ACC112 (cell line): ENCODE results near the gene HSD11B1L.

Experiments used
- H2AFZ ChIP-seq: fragments of 200-600 bp; sonication (generic); one replicate; pipeline ENCODE4 v1.6.0; 2017; ENCODE audit warnings: antibody characterized with exemption, low read length; ENCODE audit not compliant: unreplicated experiment
- H3K27ac ChIP-seq: fragments of 200-600 bp; sonication (generic); 2 replicates; pipeline ENCODE4 v1.5.1; 2014; ENCODE audit warnings: low read depth, mild to moderate bottlenecking, antibody characterized with exemption, low read length, moderate library complexity
- H3K27me3 ChIP-seq: fragments of 200-600 bp; sonication (generic); 2 replicates; pipeline ENCODE4 v1.6.1; 2014; ENCODE audit warnings: mild to moderate bottlenecking, antibody characterized with exemption, low read length, moderate library complexity, mixed read lengths; ENCODE audit not compliant: insufficient read depth
- H3K36me3 ChIP-seq: fragments of 200-600 bp; sonication (generic); 2 replicates; pipeline ENCODE4 v1.6.1; 2016; ENCODE audit warnings: mild to moderate bottlenecking, antibody characterized with exemption, low read length, moderate library complexity, mixed read lengths; ENCODE audit not compliant: insufficient read depth
- H3K4me1 ChIP-seq: fragments of 200-600 bp; sonication (generic); one replicate; pipeline ENCODE4 v1.6.1; 2016; ENCODE audit warnings: low read length, mixed read lengths; ENCODE audit not compliant: insufficient read depth, unreplicated experiment, control insufficient read depth
- H3K4me3 ChIP-seq: fragments of 200-600 bp; sonication (generic); 2 replicates; pipeline ENCODE4 v1.5.1; 2014; ENCODE audit warnings: mild to moderate bottlenecking, low read depth, low read length
- H3K79me2 ChIP-seq: fragments of 200-600 bp; sonication (generic); one replicate; pipeline ENCODE4 v1.6.0; 2016; ENCODE audit warnings: low read length; ENCODE audit not compliant: control insufficient read depth, unreplicated experiment, insufficient read depth

HSD11B1L gene

DNA sequence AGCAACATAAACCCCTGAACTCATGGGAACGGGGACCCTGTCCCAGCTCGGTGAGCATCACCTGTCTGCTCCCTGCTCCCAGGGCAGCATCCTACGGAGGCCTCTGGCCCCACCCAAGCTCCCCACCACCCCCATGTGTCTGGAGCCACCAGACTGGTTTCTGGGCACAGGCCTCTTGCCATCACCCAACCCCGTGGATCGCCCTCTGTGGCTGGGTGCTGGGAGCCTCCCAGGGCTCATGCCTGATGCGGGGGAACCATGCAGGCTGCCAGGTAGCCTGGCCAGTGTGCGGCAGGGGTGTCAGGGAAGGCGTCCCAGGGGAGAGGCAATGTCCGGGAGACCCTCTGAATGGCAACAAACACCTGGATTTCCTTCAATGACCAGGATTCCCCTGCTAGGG, 3.2 kb upstream of the HSD11B1L start:
- no peak overlapping the region for H2AFZ ChIP-seq
- H3K4me3 ChIP-seq, result no peak overlapping the region
- peaks cover 6% of the 10 kb centered on the region for H3K79me2 ChIP-seq
- no peaks in the 10 kb centered on the region for H3K36me3 ChIP-seq
- H3K27me3 ChIP-seq, result no peaks in the 10 kb centered on the region
- no peak overlapping the region for H3K27ac ChIP-seq
- H3K4me1 ChIP-seq, result no peaks in the 10 kb centered on the region

DNA sequence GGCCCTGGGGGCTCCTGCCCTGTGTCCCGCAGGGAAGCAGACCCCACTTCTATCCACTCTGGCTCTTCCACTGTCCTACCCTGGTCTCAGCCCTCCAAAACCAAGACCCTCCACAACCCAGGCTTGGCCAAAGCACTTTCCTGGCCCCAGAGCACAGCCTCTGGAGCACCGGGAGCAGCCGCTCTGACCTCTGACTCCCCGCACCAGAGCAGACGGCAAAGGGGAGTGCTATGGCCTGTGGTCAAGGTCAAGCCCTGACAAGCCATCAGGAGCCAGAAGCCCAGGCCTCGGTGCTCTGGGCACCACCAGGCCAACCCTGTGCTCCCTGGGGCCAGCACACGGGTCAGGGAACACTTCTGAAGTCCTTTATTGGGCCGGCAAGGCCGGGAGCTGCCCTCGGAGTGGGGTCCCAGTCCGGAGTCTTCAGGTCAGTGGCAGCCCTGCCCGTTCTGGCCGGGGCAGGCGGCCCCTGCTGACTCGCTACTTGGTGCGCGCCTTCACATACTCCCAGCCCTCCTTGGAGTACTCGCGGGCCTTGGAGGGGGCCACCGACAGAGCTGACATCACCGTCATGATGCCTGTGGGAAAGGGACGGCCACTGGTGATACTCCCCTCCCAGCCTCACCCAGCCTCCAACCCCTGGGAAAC, 2.6 kb upstream of the HSD11B1L start:
- H2AFZ ChIP-seq, result no peak overlapping the region
- H3K27ac ChIP-seq, result no peak overlapping the region
- H3K4me1 ChIP-seq, result no peaks in the 10 kb centered on the region
- H3K79me2 ChIP-seq, result peaks cover 6% of the 10 kb centered on the region
- no peak overlapping the region for H3K4me3 ChIP-seq
- H3K36me3 ChIP-seq, result no peaks in the 10 kb centered on the region
- H3K27me3 ChIP-seq, result no peaks in the 10 kb centered on the region

GRCh38 chr19:5679289-5680083, 1.3 kb upstream of the HSD11B1L start:
- Histone ChIP-seq H3K36me3 (no peaks in the 10 kb centered on the region), H2AFZ (no peak overlapping the region), H3K27me3 (no peaks in the 10 kb centered on the region), H3K27ac (peak overlapping the region; percentile 69; the same call in 1 of the 2 replicates), H3K79me2 (peaks cover 6% of the 10 kb centered on the region), H3K4me3 (peak overlapping the region; percentile 93), H3K4me1 (no peaks in the 10 kb centered on the region)

DNA sequence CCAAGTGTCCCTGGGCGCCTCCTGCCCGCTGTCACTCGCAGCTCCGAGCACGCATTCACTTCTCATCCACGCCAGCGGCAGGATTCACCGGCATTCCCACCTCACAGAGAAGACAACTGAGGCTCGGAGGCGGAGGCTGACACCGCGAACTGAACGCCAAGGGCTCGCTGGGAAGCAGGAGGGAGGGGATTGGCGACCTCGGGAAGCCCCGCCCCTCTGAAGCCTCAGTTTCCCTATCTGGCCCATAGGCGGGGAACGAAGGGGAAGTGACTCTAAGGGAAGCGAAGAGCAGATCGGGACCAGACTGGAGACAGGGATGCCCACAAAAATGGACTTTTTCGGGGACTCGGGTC, 767 bp upstream of the HSD11B1L start:
- Histone ChIP-seq H3K4me1 (no peaks in the 10 kb centered on the region), H2AFZ (peak overlapping the region; percentile 43), H3K36me3 (no peaks in the 10 kb centered on the region), H3K4me3 (peak overlapping the region; percentile 93), H3K27me3 (no peaks in the 10 kb centered on the region), H3K27ac (peak overlapping the region; percentile 69), H3K79me2 (peaks cover 6% of the 10 kb centered on the region)

GRCh38 chr19:5681391-5682106, 722 bp downstream of the HSD11B1L start:
- Histone ChIP-seq H3K36me3 (no peaks in the 10 kb centered on the region), H3K4me3 (peak overlapping the region; percentile 93), H3K4me1 (no peaks in the 10 kb centered on the region), H3K27ac (no peak overlapping the region), H3K27me3 (no peaks in the 10 kb centered on the region), H2AFZ (peak overlapping the region; percentile 6), H3K79me2 (peaks cover 6% of the 10 kb centered on the region)

GRCh38 chr19:5682107-5682482, 1.3 kb downstream of the HSD11B1L start:
- Histone ChIP-seq H3K36me3 (no peaks in the 10 kb centered on the region), H3K79me2 (peaks cover 6% of the 10 kb centered on the region), H2AFZ (no peak overlapping the region), H3K27ac (no peak overlapping the region), H3K27me3 (no peaks in the 10 kb centered on the region), H3K4me1 (no peaks in the 10 kb centered on the region), H3K4me3 (no peak overlapping the region; the same call in 1 of the 2 replicates)

GRCh38 chr19:5683177-5683886, 2.5 kb downstream of the HSD11B1L start:
- no peak overlapping the region for H2AFZ ChIP-seq
- H3K27ac ChIP-seq, result no peak overlapping the region

GRCh38 chr19:5684694-5685430, 4.0 kb downstream of the HSD11B1L start:
- H2AFZ ChIP-seq, result no peak overlapping the region
- no peak overlapping the region for H3K4me3 ChIP-seq
- H3K36me3 ChIP-seq, result no peaks in the 10 kb centered on the region
- no peak overlapping the region for H3K27ac ChIP-seq
- H3K4me1 ChIP-seq, result no peaks in the 10 kb centered on the region
- no peaks in the 10 kb centered on the region for H3K27me3 ChIP-seq
- H3K79me2 ChIP-seq, result no peaks in the 10 kb centered on the region

More at GRCh38 chr19:5683177-5683886, 2.5 kb downstream of the HSD11B1L start:
- Histone ChIP-seq H3K27me3 (no peaks in the 10 kb centered on the region), H3K4me1 (no peaks in the 10 kb centered on the region), H3K79me2 (peaks cover 6% of the 10 kb centered on the region), H3K36me3 (no peaks in the 10 kb centered on the region), H3K4me3 (no peak overlapping the region)

- Histone ChIP-seq H3K4me3 (peak overlapping the region; percentile 81; the same call in 1 of the 2 replicates), H3K4me1 (no peaks in the 10 kb centered on the region), H3K27ac (no peak overlapping the region), H3K36me3 (no peaks in the 10 kb centered on the region), H3K79me2 (peaks cover 12% of the 10 kb centered on the region), H2AFZ (no peak overlapping the region), H3K27me3 (no peaks in the 10 kb centered on the region)
These were observed 5.5 kb downstream of the HSD11B1L start for GRCh38 chr19:5686326-5686646.
